Non-pigmented ciliary epithelial cell (primary cell): ENCODE results near the gene CLTA.
"Not testable (repeated sequence)": the region's sequence is repeated elsewhere in the genome, so short reads cannot be mapped to it uniquely, and the experiment has no call there.

Experiments used
- DNase-seq: peaks from one replicate; pipeline ENCODE4 v3.0.0-alpha.2; 2010; ENCODE audit warnings: low read depth

Gene CLTA

GRCh38 chr9:36245906-36246305 is 55.2 kb downstream of the CLTA start:
- DNase-seq, result no peak

- DNase-seq, result no peak
Measured at GRCh38 chr9:36247356-36247755, 56.6 kb downstream of the CLTA start.

GRCh38 chr9:36248061-36248460 is 57.3 kb downstream of the CLTA start:
- not testable (repeated sequence) for DNase-seq

GRCh38 chr9:36249189-36249588 is 58.5 kb downstream of the CLTA start:
- DNase-seq, result no peak

- no peak for DNase-seq
Measured at GRCh38 chr9:36250079-36250478, 59.4 kb downstream of the CLTA start.

GRCh38 chr9:36251428-36251827 is 60.7 kb downstream of the CLTA start:
- DNase-seq, result no peak

GRCh38 chr9:36258208-36258995 is 67.7 kb downstream of the CLTA start, which contains the start of gene GNE:
GNE (minus strand) TSS chr9:36258448; CDS start chr9:36249355, 9,093 bp downstream.
- DNase-seq, result peak; percentile 79

- no peak for DNase-seq
Measured at GRCh38 chr9:36258996-36259533, 68.3 kb downstream of the CLTA start.
